Esophagus muscularis mucosa (tissue), 4 donors: ENCODE results near the gene MARCO. TPM values are rescaled to one million over a fixed set of nuclear protein-coding genes. Genes with fewer than 3 reads are reported as not detected.

Source experiments
- DNase-seq: peaks from one replicate; pipeline ENCODE4 v3.0.0-alpha.2; 2017; ENCODE audit errors: extremely low spot score
- H3K27ac ChIP-seq, 4 donors: fragments of 200-600 bp; sonication (generic); replicated peaks in 1 of 4; 1 replicate in 3 of 4; 2 replicates in 1 of 4; pipeline ENCODE4 v1.5.1; 2016 to 2019; ENCODE audit warnings: mild to moderate bottlenecking in 1 of 4
- H3K27me3 ChIP-seq, 4 donors: fragments of 200-600 bp; sonication (generic); one replicate each; pipeline versions ENCODE4 v1.5.1 to v1.6.0; 2016 to 2019
- H3K36me3 ChIP-seq, 4 donors: fragments of 200-600 bp; sonication (generic); one replicate each; pipeline ENCODE4 v1.5.1; 2016 to 2019
- H3K4me1 ChIP-seq, 4 donors: fragments of 200-600 bp; sonication (generic); one replicate each; pipeline ENCODE4 v1.5.1; 2016 to 2019
- H3K4me3 ChIP-seq, 4 donors: fragments of 200-600 bp; sonication (generic); 1 replicate in 2 of 4; 2 replicates in 2 of 4; pipeline ENCODE4 v1.5.1; 2016 to 2019; ENCODE audit warnings: mild to moderate bottlenecking in 4 of 4, moderate library complexity in 1 of 4
- H3K9me3 ChIP-seq, 4 donors: fragments of 200-600 bp; sonication (generic); 1 replicate in 3 of 4; 2 replicates in 1 of 4; pipeline ENCODE4 v1.5.1; 2016 to 2019
- EP300 ChIP-seq: sonication (generic); formaldehyde crosslinking; IDR thresholded peaks from one replicate; pipeline ENCODE4 v1.6.1; 2017; ENCODE audit warnings: antibody characterized with exemption
- POLR2A ChIP-seq: fragments of 450-650 bp; IDR thresholded peaks from one replicate; pipeline ENCODE4 v1.6.1; 2017; ENCODE audit warnings: antibody characterized with exemption, moderate library complexity, mild to moderate bottlenecking, low read depth
- POLR2AphosphoS5 ChIP-seq, 2 donors: sonication (generic); formaldehyde crosslinking; IDR thresholded peaks; one replicate each; pipeline ENCODE4 v1.6.1; 2017; ENCODE audit warnings: antibody characterized with exemption in 2 of 2
- WGBS: methylation state at CpG from one replicate; pipeline ENCODE4 v1.1.5; 2018; 5-methylcytosine and 5-hydroxymethylcytosine counted together
- intact Hi-C: fragments of 100-400 bp; cut with DNase I; formaldehyde crosslinking; loops from one replicate; pipeline ENCODE4 v1.15.1; 2023
- total RNA-seq, 4 donors: library from RNA; depleted of rRNA; stranded (reverse); fragments of >200 nt; gene quantifications; one replicate each; pipeline versions ENCODE4 v1.1.0 to v1.2.1, GENCODE V29; 2016
- TF ChIP-seq, protein P1 (sequence below), 3 experiments: fragments of 200-600 bp in 2 of 3; fragments of 450-650 bp in 1 of 3; sonication (generic) in 2 of 3; IDR thresholded peaks; one replicate each; pipeline ENCODE4 v1.5.1; 2017 to 2019; ENCODE audit warnings: antibody characterized with exemption in 3 of 3, mild to moderate bottlenecking in 2 of 3, moderate library complexity in 1 of 3

Gene MARCO
- total RNA-seq, 4 donors from 2014 or later: 7.3 to 19.8 (median 12.9) TPM

- Histone ChIP-seq H3K9me3 (no peaks in the 10 kb centered on the region), H3K4me1 (no peaks in the 10 kb centered on the region), H3K27me3 (peaks cover 0 to 13% (median 0%) of the 10 kb centered on the region in 4 donors), H3K36me3 (no peaks in the 10 kb centered on the region), H3K27ac (no peak overlapping the region), H3K4me3 (no peak overlapping the region)
- TF ChIP-seq POLR2A (no peak), EP300 (no peak), POLR2AphosphoS5 (IDR thresholded peaks at IDR 0.05) (no peak)
- TF ChIP-seq, protein P1, sequence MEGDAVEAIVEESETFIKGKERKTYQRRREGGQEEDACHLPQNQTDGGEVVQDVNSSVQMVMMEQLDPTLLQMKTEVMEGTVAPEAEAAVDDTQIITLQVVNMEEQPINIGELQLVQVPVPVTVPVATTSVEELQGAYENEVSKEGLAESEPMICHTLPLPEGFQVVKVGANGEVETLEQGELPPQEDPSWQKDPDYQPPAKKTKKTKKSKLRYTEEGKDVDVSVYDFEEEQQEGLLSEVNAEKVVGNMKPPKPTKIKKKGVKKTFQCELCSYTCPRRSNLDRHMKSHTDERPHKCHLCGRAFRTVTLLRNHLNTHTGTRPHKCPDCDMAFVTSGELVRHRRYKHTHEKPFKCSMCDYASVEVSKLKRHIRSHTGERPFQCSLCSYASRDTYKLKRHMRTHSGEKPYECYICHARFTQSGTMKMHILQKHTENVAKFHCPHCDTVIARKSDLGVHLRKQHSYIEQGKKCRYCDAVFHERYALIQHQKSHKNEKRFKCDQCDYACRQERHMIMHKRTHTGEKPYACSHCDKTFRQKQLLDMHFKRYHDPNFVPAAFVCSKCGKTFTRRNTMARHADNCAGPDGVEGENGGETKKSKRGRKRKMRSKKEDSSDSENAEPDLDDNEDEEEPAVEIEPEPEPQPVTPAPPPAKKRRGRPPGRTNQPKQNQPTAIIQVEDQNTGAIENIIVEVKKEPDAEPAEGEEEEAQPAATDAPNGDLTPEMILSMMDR (IDR thresholded peaks at IDR 0.05): no peak
- intact Hi-C loops: no loop called here
- no peak for DNase-seq
- WGBS: 49% methylated on average over 3 of the region's 3 CpGs
Observed at GRCh38 chr2:118965737-118966136, 23.7 kb downstream of the MARCO start.

- Histone ChIP-seq H3K27ac (no peak overlapping the region), H3K4me3 (no peak overlapping the region), H3K9me3 (no peaks in the 10 kb centered on the region), H3K27me3 (peaks cover 0 to 24% (median 0%) of the 10 kb centered on the region in 4 donors), H3K36me3 (no peaks in the 10 kb centered on the region), H3K4me1 (no peaks in the 10 kb centered on the region)
- TF ChIP-seq POLR2AphosphoS5 (IDR thresholded peaks at IDR 0.05) (no peak), EP300 (no peak), POLR2A (no peak)
- TF ChIP-seq, protein P1 (IDR thresholded peaks at IDR 0.05): no peak
- DNase-seq: peak; percentile 89
- WGBS: 73% methylated on average over 5 of the region's 6 CpGs
- intact Hi-C loops: no loop called here
Observed at GRCh38 chr2:118967124-118967880, 25.3 kb downstream of the MARCO start.

DNA sequence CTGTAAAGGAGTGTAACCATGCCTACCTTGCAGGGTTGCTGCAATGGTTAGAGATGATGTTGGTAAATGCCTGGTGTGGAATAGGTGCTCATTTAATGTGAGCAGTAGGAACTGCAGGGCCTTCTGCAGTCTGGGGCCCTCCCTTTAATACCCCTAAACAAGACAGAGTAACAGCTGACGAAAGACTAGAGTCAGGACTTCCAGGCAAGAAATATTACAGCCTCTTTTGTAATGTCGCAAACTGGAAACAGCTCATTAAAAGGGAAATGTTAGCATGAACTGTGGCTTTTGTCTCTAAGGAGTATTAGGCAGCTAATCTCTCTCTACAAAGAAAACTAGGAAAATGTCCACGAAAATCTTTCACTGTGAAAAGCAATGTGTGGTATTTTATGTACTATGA is 26.0 kb downstream of the MARCO start:
- Histone ChIP-seq H3K4me3 (no peak overlapping the region), H3K27ac (no peak overlapping the region), H3K4me1 (no peaks in the 10 kb centered on the region), H3K27me3 (peaks cover 0 to 24% (median 0%) of the 10 kb centered on the region in 4 donors), H3K36me3 (no peaks in the 10 kb centered on the region), H3K9me3 (no peaks in the 10 kb centered on the region)
- TF ChIP-seq POLR2A: no peak
- TF ChIP-seq POLR2AphosphoS5 (IDR thresholded peaks at IDR 0.05): no peak
- no peak for TF ChIP-seq EP300
- TF ChIP-seq, protein P1 (IDR thresholded peaks at IDR 0.05): no peak
- 72% methylated on average over 3 of the region's 3 CpGs for WGBS
- intact Hi-C loops: no loop called here
- no peak for DNase-seq

GRCh38 chr2:118968961-118969733 is 27.2 kb downstream of the MARCO start:
- intact Hi-C loops: no loop called here
- no peaks in the 10 kb centered on the region for H3K4me1 ChIP-seq
- peaks cover 0 to 24% (median 0%) of the 10 kb centered on the region in 4 donors for H3K27me3 ChIP-seq
- peak; percentile 78 for DNase-seq
- no peaks in the 10 kb centered on the region for H3K36me3 ChIP-seq
- no peak overlapping the region for H3K27ac ChIP-seq
- WGBS: 76% methylated on average over 7 of the region's 7 CpGs
- no peaks in the 10 kb centered on the region for H3K9me3 ChIP-seq
- no peak overlapping the region for H3K4me3 ChIP-seq
- TF ChIP-seq, protein P1 (IDR thresholded peaks at IDR 0.05): no peak
- no peak for TF ChIP-seq POLR2AphosphoS5 (IDR thresholded peaks at IDR 0.05)
- no peak for TF ChIP-seq POLR2A
- TF ChIP-seq EP300: no peak
